Measurements from ENCODE around the gene ADAMTS14. TPM values are rescaled to one million over a fixed set of nuclear protein-coding genes. Genes with fewer than 3 reads are reported as not detected.

ADAMTS14 gene
- total and polyA plus RNA-seq, 8 donors: 0.33 to 9.4 (median 3.9) TPM; not detected in 2

GRCh38 chr10:70742537-70743429 is 70.5 kb downstream of the ADAMTS14 start:
- H3K4me1 ChIP-seq: peaks cover 5 to 30% (median 16%) of the 10 kb centered on the region in 4 donors
- H3K27me3 ChIP-seq: no peaks in the 10 kb centered on the region
- DNase-seq: peak in 1 of 2 donors; percentile 92
- intact Hi-C loops (cut with DNase I; ENCODE audit: low total_unique reads): no loop called here
- TF ChIP-seq POLR2AphosphoS5 (IDR thresholded peaks at IDR 0.05) (peak in 1 of 3 donors; percentile 14), POLR2A (IDR thresholded peaks at IDR 0.05) (no peak), EP300 (IDR thresholded peaks at IDR 0.05) (no peak), CTCF (IDR thresholded peaks at IDR 0.05) (no peak)
- H3K4me3 ChIP-seq: no peak overlapping the region
- WGBS, 5 donors: 24 to 35% (median 29%) methylated on average over 7 to 8 of the region's 8 CpGs
- H3K9me3 ChIP-seq: no peaks in the 10 kb centered on the region
- no peaks in the 10 kb centered on the region for H3K36me3 ChIP-seq
- H3K27ac ChIP-seq: peak overlapping the region in 3 of 5 donors; percentile 34 to 61 (median 45)

GRCh38 chr10:70743430-70743788 is 71.1 kb downstream of the ADAMTS14 start:
- Histone ChIP-seq H3K4me3 (no peak overlapping the region), H3K9me3 (no peaks in the 10 kb centered on the region), H3K27me3 (no peaks in the 10 kb centered on the region), H3K36me3 (no peaks in the 10 kb centered on the region), H3K27ac (peak overlapping the region in 3 of 5 donors; percentile 34 to 61 (median 45)), H3K4me1 (peaks cover 5 to 30% (median 16%) of the 10 kb centered on the region in 4 donors)
- DNase-seq: no peak
- WGBS, 5 donors: 83 to 92% (median 88%) methylated on average over 14 to 17 of the region's 17 CpGs
- intact Hi-C loops (cut with DNase I; ENCODE audit: low total_unique reads): no loop called here
- TF ChIP-seq POLR2A (IDR thresholded peaks at IDR 0.05) (no peak), POLR2AphosphoS5 (IDR thresholded peaks at IDR 0.05) (no peak), CTCF (IDR thresholded peaks at IDR 0.05) (no peak), EP300 (IDR thresholded peaks at IDR 0.05) (no peak)

GRCh38 chr10:70743879-70744278 is 71.6 kb downstream of the ADAMTS14 start:
- no peak for DNase-seq
- intact Hi-C loops (cut with DNase I; ENCODE audit: low total_unique reads): no loop called here
- H3K36me3 ChIP-seq: no peaks in the 10 kb centered on the region
- no peak overlapping the region for H3K4me3 ChIP-seq
- no peaks in the 10 kb centered on the region for H3K27me3 ChIP-seq
- no peaks in the 10 kb centered on the region for H3K9me3 ChIP-seq
- peak overlapping the region in 3 of 5 donors; percentile 34 to 61 (median 45) for H3K27ac ChIP-seq
- peaks cover 5 to 30% (median 16%) of the 10 kb centered on the region in 4 donors for H3K4me1 ChIP-seq
- 80 to 90% (median 87%) methylated on average over 9 to 13 of the region's 13 CpGs for WGBS, 5 donors
- no peak for TF ChIP-seq EP300 (IDR thresholded peaks at IDR 0.05)
- TF ChIP-seq POLR2AphosphoS5 (IDR thresholded peaks at IDR 0.05): no peak
- no peak for TF ChIP-seq CTCF (IDR thresholded peaks at IDR 0.05)
- no peak for TF ChIP-seq POLR2A (IDR thresholded peaks at IDR 0.05)

GRCh38 chr10:70744617-70745143 is 72.4 kb downstream of the ADAMTS14 start:
- Histone ChIP-seq H3K4me1 (peaks cover 5 to 30% (median 16%) of the 10 kb centered on the region in 4 donors), H3K36me3 (no peaks in the 10 kb centered on the region), H3K4me3 (no peak overlapping the region), H3K9me3 (no peaks in the 10 kb centered on the region), H3K27me3 (no peaks in the 10 kb centered on the region), H3K27ac (no peak overlapping the region)
- TF ChIP-seq POLR2AphosphoS5 (IDR thresholded peaks at IDR 0.05): no peak
- TF ChIP-seq EP300 (IDR thresholded peaks at IDR 0.05): no peak
- no peak for TF ChIP-seq POLR2A (IDR thresholded peaks at IDR 0.05)
- no peak for TF ChIP-seq CTCF (IDR thresholded peaks at IDR 0.05)
- intact Hi-C loops (cut with DNase I; ENCODE audit: low total_unique reads): no loop called here
- WGBS, 5 donors: 56 to 82% (median 64%) methylated on average over 6 of the region's 6 CpGs
- DNase-seq: no peak

Measured in stomach (tissue), 9 donors.